Superior temporal gyrus (tissue), 1 donor: ENCODE measurements around the gene ASCC3.
"Not testable (repeated sequence)": the region's sequence is repeated elsewhere in the genome, so short reads cannot be mapped to it uniquely, and the experiment has no call there.

Source experiments
- DNase-seq: peaks from one replicate; pipeline ENCODE4 v3.0.0-alpha.2; 2016; ENCODE audit errors: extremely low spot score

The ASCC3 gene

GRCh38 chr6:100883347-100883746 lies 2.2 kb upstream of the ASCC3 start:
- no peak for DNase-seq

GRCh38 chr6:100881707-100882040 lies 545 bp upstream of the ASCC3 start:
- no peak for DNase-seq

GRCh38 chr6:100880149-100880852 lies 828 bp downstream of the ASCC3 start:
- DNase-seq, result peak; percentile 25

GRCh38 chr6:100879317-100879716 lies 1.8 kb downstream of the ASCC3 start:
- no peak for DNase-seq

GRCh38 chr6:100877851-100878250 lies 3.3 kb downstream of the ASCC3 start:
- DNase-seq, result no peak

GRCh38 chr6:100876251-100876650 lies 4.9 kb downstream of the ASCC3 start:
- DNase-seq, result no peak

- no peak for DNase-seq
Measured at GRCh38 chr6:100865525-100865924, 15.6 kb downstream of the ASCC3 start.

GRCh38 chr6:100862063-100862462 lies 19.1 kb downstream of the ASCC3 start:
- no peak for DNase-seq

- no peak for DNase-seq
Measured at GRCh38 chr6:100856146-100856545, 25.0 kb downstream of the ASCC3 start.

GRCh38 chr6:100851819-100852218 lies 29.3 kb downstream of the ASCC3 start:
- DNase-seq, result no peak

GRCh38 chr6:100850174-100850573 lies 31.0 kb downstream of the ASCC3 start:
- DNase-seq, result no peak

- DNase-seq, result no peak
Measured at GRCh38 chr6:100846276-100846675, 34.9 kb downstream of the ASCC3 start.

- no peak for DNase-seq
Measured at GRCh38 chr6:100845676-100846075, 35.5 kb downstream of the ASCC3 start.

GRCh38 chr6:100839419-100839818 lies 41.7 kb downstream of the ASCC3 start:
- DNase-seq, result no peak

GRCh38 chr6:100838011-100838410 lies 43.1 kb downstream of the ASCC3 start:
- DNase-seq, result no peak

- no peak for DNase-seq
Measured at GRCh38 chr6:100833972-100834574, 47.1 kb downstream of the ASCC3 start.

GRCh38 chr6:100829077-100829595 lies 52.0 kb downstream of the ASCC3 start:
- DNase-seq, result not testable (repeated sequence)

- no peak for DNase-seq
Measured at GRCh38 chr6:100823041-100823440, 58.1 kb downstream of the ASCC3 start.

- DNase-seq, result no peak
Measured at GRCh38 chr6:100818066-100818465, 63.1 kb downstream of the ASCC3 start.

- no peak for DNase-seq
Measured at GRCh38 chr6:100810015-100810414, 71.1 kb downstream of the ASCC3 start.

GRCh38 chr6:100809346-100809745 lies 71.8 kb downstream of the ASCC3 start:
- no peak for DNase-seq

- no peak for DNase-seq
Measured at GRCh38 chr6:100808638-100809275, 72.4 kb downstream of the ASCC3 start.

- DNase-seq, result no peak
Measured at GRCh38 chr6:100806296-100806695, 74.8 kb downstream of the ASCC3 start.
